ENCODE measurements around the gene SLC38A8.
A peak's percentile ranks its signal among the peaks of the same experiment; 100 is the strongest.

SLC38A8 gene

GRCh38 chr16:83998091-83998490 lies 44.5 kb downstream of the SLC38A8 start:
- DNase-seq (no peak), ATAC-seq (no peak)

GRCh38 chr16:83996481-83997252 lies 45.9 kb downstream of the SLC38A8 start:
- ATAC-seq = no peak

DNA sequence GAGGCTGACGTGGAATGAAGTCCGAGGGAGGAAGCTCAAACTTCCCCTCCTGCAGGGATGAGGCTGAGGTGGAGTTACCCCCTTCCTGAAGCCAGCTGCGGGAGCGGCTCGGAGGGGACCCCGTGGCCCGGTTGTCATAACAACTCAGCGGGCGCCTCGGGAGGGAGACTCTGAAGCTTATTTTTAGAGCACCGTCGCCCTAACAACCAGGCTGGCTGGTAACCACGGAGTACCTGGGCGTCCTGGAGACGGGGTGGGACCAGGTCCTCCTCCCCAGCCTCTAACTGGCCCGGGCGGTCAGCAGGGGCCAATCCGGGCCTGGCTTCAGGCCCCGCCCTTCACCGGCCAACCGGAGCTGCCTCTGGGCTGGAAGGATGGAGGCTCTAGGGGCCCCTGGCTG lies 46.8 kb downstream of the SLC38A8 start:
- ATAC-seq (no peak), DNase-seq (no peak)

More at GRCh38 chr16:83996481-83997252, 45.9 kb downstream of the SLC38A8 start:
- DNase-seq = no peak

DNA sequence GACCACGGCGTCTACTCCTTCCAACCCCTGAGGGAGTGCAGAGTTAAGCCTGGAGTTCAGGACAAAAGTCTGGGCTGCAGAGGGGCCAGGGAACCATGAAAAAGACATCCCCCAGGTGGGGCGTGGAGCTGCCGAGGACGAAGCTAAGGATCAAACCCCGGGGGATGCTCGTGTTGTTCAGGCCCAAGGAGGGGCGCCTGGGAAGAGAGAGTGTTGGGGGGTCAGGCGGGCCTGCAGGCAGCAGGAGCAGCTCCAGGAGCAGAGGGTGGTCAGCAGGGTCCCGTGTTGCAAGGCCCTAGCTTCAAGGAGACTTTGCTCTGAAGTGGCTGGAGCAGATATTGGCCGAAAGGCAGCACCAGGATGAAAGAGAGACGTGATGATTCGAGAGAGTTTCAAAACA lies 47.9 kb downstream of the SLC38A8 start:
- DNase-seq (no peak), ATAC-seq (no peak)

- DNase-seq (no peak), ATAC-seq (no peak)
These were observed 48.5 kb downstream of the SLC38A8 start for GRCh38 chr16:83994087-83994486.

DNA sequence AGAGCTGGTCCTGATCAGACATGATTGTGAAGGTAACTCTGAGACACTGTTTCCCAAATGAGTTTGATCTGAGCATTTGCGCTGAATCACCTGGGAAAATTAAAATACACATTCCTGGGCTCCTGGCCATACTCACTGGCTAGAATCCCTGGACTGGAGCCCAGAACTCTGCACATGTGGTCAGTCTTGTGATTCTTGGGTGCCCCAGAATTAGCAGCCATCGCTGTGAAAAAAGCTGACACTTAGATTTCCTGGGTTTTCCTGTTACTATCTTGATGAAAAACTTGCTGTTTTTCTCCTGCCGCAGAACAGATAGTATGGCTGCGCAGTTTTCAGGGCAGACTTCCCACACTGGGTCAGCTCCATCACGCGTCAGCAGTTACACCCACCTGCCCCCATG lies 50.0 kb downstream of the SLC38A8 start:
- no peak for ATAC-seq
- DNase-seq = no peak

- ATAC-seq (no peak), DNase-seq (no peak)
These were observed 52.1 kb downstream of the SLC38A8 start for GRCh38 chr16:83990492-83990891.

- ATAC-seq (no peak), DNase-seq (no peak)
These were observed 53.3 kb downstream of the SLC38A8 start for GRCh38 chr16:83989300-83989699.

- ATAC-seq (no peak), DNase-seq (no peak)
These were observed 59.1 kb downstream of the SLC38A8 start for GRCh38 chr16:83983491-83983890.

DNA sequence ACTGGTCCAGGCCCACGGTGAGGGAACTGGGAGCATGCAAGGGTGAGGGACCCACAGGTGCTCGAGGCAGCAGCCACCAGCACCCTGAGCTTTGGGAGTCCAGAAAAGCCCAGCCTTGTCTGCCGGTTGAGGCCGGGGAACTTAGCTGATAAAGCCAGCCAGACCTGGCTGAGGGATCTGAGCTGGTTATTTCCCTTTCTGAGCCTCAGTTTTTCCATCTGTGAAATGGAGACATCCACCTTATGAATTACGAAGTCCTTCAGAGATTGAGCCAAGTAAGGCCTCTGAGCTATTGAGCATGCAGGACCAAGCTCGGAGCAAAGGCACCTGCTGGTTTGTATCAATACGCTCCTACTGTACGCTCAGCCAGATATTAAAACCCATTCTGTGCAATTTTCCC lies 60.8 kb downstream of the SLC38A8 start:
- ATAC-seq = no peak
- DNase-seq = no peak

GRCh38 chr16:83980794-83981193 lies 61.8 kb downstream of the SLC38A8 start:
- no peak for ATAC-seq
- no peak for DNase-seq

DNA sequence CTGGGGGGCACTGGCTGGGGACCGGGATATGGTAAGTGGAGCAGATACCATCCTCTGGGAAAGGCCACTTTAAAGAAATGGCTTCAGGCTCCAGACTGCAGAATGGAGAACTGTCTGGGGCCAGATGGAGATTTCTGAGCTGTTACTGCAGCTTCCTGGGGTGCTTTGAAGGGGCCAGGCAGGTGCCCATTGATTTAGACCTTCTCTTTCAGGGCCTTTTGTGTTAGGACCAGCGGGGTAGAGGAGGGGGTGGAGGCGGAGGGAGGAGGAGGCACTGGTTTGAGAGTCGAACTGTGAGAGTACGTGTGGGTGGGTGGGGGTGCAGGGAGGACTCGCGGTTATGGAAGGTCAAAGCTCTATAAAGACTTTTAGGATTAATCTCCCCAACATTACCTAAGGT lies 63.2 kb downstream of the SLC38A8 start:
- DNase-seq (no peak), ATAC-seq (no peak)

DNA sequence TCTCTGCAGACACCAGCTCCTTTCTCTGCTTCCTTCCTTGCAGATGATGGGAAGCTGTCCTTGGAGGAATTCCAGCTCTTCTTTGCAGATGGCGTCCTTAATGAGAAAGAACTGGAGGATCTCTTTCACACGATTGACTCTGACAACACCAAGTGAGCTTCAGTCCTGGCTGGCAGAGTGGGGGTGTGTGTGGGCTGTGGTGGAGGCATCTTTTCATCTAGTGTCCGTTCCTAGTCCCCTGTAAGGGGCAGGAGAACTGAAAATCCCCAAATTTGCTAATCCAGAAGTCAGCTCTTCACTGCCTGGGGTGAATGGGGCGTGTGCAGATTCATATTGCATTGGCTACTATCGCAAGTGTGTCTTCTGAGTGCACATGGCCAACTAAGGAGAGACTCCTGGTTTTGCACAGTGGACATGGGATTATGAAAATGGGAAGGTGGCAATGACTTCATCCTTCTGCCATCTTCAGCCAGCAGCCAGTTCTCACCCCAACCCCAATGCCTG lies 64.1 kb downstream of the SLC38A8 start:
- ATAC-seq (no peak), DNase-seq (no peak)

- no peak for ATAC-seq
These were observed 65.4 kb downstream of the SLC38A8 start for GRCh38 chr16:83977056-83977815.

DNA sequence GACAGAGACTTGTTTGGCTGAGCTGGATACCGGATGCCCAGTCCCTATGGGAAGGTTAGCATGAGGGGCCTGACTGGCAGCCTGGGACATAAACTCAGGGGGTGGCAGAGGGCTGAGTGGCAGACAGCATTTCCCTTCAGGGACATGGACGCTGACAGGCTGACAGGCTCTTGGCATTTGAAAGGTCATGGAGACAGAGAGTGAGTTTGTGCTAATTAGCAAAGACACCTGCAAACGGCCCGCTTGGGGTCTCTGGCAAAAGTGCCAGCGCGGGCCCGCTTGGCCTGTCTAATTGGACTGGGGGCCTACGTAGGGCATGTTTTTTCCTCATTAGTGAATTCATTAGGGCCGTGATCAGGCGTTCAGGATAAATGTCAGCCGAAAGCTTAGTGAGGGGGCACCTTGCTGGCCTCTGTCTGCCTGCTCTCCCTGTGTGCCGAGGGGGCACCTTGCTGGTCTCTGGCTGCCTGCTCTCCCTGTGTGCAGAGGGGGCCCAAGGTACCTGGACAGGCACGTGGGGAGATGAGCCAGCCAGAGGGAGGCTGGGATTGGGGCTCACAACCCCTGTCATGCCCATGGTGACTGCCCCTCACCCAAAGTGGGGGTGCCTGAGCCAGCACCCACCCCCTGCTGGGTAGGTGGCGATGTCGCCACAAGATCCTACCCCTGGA lies 66.9 kb downstream of the SLC38A8 start:
- no peak for DNase-seq
- no peak for ATAC-seq

More at GRCh38 chr16:83977056-83977815, 65.4 kb downstream of the SLC38A8 start:
- DNase-seq = no peak

DNA sequence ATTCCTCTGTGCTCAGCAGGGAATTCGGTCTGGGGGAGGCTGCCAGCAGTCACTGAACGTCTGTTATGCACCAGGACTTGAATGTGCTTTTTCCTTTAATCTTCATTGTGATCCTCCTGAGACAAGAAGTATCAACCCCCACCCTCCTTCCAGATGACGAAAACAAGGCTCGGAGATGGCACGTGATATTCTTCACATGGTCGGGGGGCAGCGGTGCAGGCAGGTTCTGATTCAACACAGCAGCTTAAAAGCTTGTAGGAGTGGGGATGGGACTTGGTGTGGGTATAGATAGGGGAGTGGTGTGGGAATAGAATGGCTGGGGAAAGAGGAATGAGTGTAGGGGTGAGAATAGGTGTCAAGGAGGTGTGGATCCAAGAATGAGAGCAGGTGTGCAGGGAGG lies 68.1 kb downstream of the SLC38A8 start:
- DNase-seq (no peak), ATAC-seq (no peak)

GRCh38 chr16:83973581-83974385 lies 68.8 kb downstream of the SLC38A8 start:
- peak; percentile 19 for ATAC-seq
- DNase-seq = no peak

DNA sequence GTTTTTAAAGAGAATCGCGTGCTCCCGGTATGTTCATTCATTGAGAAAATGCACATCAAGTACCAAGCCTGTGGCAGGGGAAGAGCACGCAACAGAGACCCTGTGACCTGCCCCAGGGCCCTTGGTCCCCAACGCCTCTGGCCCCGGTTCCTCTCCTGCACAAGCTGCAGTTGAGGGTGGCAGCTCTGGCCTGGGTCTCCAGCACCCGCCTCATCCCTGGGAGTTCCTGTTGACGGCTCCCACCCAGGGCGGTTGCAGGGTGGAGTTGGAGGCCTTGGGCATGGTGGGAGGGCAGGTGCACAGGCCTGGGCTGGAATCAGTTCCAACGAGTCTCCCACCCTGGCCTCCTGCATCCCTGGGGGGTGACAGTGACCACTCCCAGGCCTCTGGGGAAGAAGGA lies 69.5 kb downstream of the SLC38A8 start:
- DNase-seq (no peak), ATAC-seq (no peak)

DNA sequence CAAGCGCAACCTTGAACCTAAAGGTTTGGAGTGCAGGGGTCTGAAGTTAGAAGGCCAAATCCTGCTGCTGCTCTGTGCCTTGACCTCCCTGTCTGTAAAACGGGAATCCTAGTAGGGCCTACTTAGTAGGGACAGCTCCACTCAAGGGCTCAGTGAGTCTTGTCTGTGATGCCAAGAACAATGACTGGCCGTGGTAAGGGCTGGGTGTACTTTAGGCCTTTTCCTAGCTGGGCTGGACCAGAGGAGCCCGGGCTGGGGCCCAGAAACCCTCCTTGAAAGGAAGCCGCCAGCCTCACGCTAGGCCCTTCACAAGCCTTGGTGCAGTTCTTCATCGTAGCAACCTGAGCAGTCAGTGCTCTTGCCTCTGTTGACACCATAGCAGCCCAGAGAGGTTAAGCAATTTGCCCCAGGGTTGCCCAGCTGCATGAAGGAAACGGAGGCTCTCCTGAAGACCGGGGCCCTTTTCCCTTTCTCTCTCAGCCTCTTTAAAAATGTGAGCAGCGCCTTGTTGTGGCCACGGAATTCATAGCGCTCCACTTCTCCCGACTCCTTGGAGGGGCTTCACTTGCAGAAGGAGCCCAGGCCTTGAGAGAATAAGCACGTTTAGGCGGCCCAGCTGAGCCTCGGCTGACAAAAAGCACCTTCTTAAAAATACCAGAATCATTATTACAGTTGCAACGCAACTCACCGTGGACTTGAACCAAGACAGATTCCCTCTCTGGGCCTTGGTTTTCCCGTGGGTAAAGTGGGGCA lies 70.2 kb downstream of the SLC38A8 start:
- DNase-seq = no peak
- ATAC-seq = no peak

GRCh38 chr16:83971165-83972130 lies 71.1 kb downstream of the SLC38A8 start:
- DNase-seq (no peak), ATAC-seq (no peak)

All from stimulated activated naive CD8-positive, alpha-beta T cell treated with anti-CD3 and anti-CD28 coated beads, Interleukin-15, Interleukin-2, amounts not matched to agents 100 U/mL and 50 U/mL, for 24 hours (primary cell).